Kidney epithelial cell (primary cell): ENCODE results near the gene EVX2. TPM values are rescaled to one million over a fixed set of nuclear protein-coding genes. Genes with fewer than 3 reads are reported as not detected.

Experiments used
- DNase-seq: peaks from one replicate; pipeline ENCODE4 v3.0.0-alpha.2; 2010; ENCODE audit warnings: low read depth
- H3K27me3 ChIP-seq: 2 replicates; pipeline ENCODE4 v1.6.0; 2011; ENCODE audit warnings: low read length; ENCODE audit not compliant: control insufficient read depth, insufficient read depth
- H3K36me3 ChIP-seq: 2 replicates; pipeline ENCODE4 v1.5.1; 2011; ENCODE audit warnings: low read length; ENCODE audit not compliant: control insufficient read depth, insufficient read depth
- H3K4me3 ChIP-seq: 2 replicates; pipeline ENCODE4 v1.5.1; 2011; ENCODE audit warnings: low read depth, mild to moderate bottlenecking, control low read depth, low read length
- total RNA-seq: library from RNA; depleted of rRNA; stranded (reverse); fragments of >200 nt; gene quantifications from 2 replicates; pipeline ENCODE4 v1.2.3, GENCODE V29; 2015
- TF ChIP-seq, protein P1 (sequence below): IDR thresholded peaks from 2 replicates; pipeline ENCODE4 v1.5.1; 2011; ENCODE audit warnings: mild to moderate bottlenecking, moderate library complexity, low read length, control low read depth, inconsistent platforms; ENCODE audit not compliant: insufficient read depth, poor library complexity, severe bottlenecking

The EVX2 gene
- total RNA-seq, 1 donor from 2014 or later = not detected

DNA sequence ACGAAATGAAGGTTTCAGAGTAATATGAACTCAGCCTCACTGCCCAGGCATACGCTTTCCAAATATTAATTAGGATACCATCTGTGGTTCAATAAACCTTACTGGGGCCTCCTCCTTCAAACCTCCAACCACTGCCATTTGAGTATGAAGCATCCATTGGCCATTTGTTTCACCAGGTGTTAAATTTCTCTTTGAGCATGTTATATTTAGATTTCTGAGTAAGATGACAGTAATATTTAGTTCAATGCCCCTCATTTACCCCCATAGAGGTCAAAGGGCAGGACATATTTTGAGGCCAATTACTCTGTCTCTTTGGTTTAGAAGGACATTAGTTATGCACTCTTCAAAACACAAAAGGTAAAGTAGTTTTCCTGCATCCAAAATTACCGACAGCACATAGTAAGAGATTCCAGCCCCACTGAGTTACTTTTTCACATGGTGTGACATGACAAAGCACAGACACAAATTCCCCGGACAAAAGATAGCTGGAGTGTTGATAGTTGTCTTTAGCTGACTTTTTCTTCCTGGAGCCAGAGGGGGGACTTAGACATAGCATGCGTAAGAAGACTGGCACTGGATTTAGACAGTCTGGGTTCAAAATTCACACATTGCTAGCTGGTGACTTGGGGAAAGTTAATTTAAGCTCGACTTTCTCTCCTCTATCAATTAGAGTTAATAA is 48.6 kb downstream of the EVX2 start:
- H3K27me3 ChIP-seq = no peaks in the 10 kb centered on the region
- no peak for DNase-seq
- TF ChIP-seq, protein P1, sequence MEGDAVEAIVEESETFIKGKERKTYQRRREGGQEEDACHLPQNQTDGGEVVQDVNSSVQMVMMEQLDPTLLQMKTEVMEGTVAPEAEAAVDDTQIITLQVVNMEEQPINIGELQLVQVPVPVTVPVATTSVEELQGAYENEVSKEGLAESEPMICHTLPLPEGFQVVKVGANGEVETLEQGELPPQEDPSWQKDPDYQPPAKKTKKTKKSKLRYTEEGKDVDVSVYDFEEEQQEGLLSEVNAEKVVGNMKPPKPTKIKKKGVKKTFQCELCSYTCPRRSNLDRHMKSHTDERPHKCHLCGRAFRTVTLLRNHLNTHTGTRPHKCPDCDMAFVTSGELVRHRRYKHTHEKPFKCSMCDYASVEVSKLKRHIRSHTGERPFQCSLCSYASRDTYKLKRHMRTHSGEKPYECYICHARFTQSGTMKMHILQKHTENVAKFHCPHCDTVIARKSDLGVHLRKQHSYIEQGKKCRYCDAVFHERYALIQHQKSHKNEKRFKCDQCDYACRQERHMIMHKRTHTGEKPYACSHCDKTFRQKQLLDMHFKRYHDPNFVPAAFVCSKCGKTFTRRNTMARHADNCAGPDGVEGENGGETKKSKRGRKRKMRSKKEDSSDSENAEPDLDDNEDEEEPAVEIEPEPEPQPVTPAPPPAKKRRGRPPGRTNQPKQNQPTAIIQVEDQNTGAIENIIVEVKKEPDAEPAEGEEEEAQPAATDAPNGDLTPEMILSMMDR = no peak
- H3K36me3 ChIP-seq = no peaks in the 10 kb centered on the region
- H3K4me3 ChIP-seq = no peak overlapping the region

DNA sequence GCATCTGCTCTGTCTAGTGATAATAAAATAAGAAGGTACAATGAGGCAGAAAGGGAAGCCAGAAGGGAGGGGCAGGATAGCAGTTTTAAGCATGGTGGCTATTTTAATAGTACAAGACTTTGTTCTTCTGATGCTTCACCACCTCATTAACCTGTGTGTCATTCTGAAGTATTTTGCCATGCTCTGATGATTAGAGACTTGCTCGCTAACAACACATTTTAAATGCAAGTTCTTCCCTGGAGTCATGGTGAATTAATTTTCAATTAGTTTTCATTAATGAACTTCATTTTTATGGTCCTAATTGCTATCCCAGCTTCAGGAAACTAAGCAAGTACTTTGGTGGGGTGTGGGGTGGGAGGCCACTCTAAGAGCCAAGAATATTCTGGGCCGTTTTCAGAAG is 56.0 kb downstream of the EVX2 start:
- Histone ChIP-seq H3K36me3 (no peaks in the 10 kb centered on the region), H3K27me3 (no peaks in the 10 kb centered on the region), H3K4me3 (no peak overlapping the region)
- no peak for DNase-seq
- TF ChIP-seq, protein P1 = no peak

Other genes starting within 250 kb of the EVX2 start
- gene LNPK, start 81.7 kb downstream of the EVX2 start, total RNA-seq = 14.5 and 15.1 TPM in 2 replicates
- not detected in 2 replicates for gene HOXD13, start 8.8 kb upstream of the EVX2 start, total RNA-seq
- gene HOXD12, start 15.8 kb upstream of the EVX2 start, total RNA-seq = not detected in 2 replicates
- gene HOXD11, start 23.3 kb upstream of the EVX2 start, total RNA-seq = 5.4 and 16.3 TPM in 2 replicates
- 5.1 and 5.6 TPM in 2 replicates for gene HOXD10, start 32.8 kb upstream of the EVX2 start, total RNA-seq
- 11.6 and 12.2 TPM in 2 replicates for gene HOXD9, start 38.8 kb upstream of the EVX2 start, total RNA-seq
- 18.1 and 22.5 TPM in 2 replicates for gene HOXD8, start 45.7 kb upstream of the EVX2 start, total RNA-seq
- 5.4 and 13.8 TPM in 2 replicates for gene HOXD4, start 67.6 kb upstream of the EVX2 start, total RNA-seq
- gene HOXD3, start 73.3 kb upstream of the EVX2 start, total RNA-seq = 5.4 and 9.2 TPM in 2 replicates
- gene HOXD1, start 104.7 kb upstream of the EVX2 start, total RNA-seq = 9.8 and 11.1 TPM in 2 replicates
- 60.3 and 62.8 TPM in 2 replicates for gene MTX2, start 185.5 kb upstream of the EVX2 start, total RNA-seq